ENCODE results near the gene ATP6V0A4.

- TF ChIP-seq CTCF (IDR thresholded peaks at IDR 0.05; ENCODE audit: insufficient read depth, low read depth, low read length) (no peak), EZH2 (IDR thresholded peaks at IDR 0.05; ENCODE audit: insufficient read depth, low read length) (no peak)
These were observed 131.6 kb downstream of the ATP6V0A4 start for GRCh38 chr7:138666385-138666784.

All from astrocyte (in vitro differentiated cells and primary cell).